Gastrocnemius medialis (tissue), 4 donors: ENCODE results near the gene GABRR2. TPM values are rescaled to one million over a fixed set of nuclear protein-coding genes. Genes with fewer than 3 reads are reported as not detected.

Experiments used
- ATAC-seq, 2 donors: fragments of 150-250 bp; one replicate each; pipeline ENCODE4 v1.9.1; 2016
- DNase-seq, 2 donors: peaks; one replicate each; pipeline ENCODE4 v3.0.0-alpha.2; 2019
- H3K27ac ChIP-seq, 4 donors: fragments of 200-600 bp; sonication (generic); 1 replicate in 1 of 4; 2 replicates in 3 of 4; pipeline ENCODE4 v1.5.1; 2016 to 2018; ENCODE audit warnings: mild to moderate bottlenecking in 2 of 4, moderate library complexity in 1 of 4
- H3K27me3 ChIP-seq, 3 donors: fragments of 200-600 bp; sonication (generic) in 2 of 3; 1 replicate in 1 of 3; 2 replicates in 2 of 3; pipeline versions ENCODE4 v1.5.1 to v1.6.0; 2016 to 2019; ENCODE audit warnings: mild to moderate bottlenecking in 1 of 3, moderate library complexity in 1 of 3
- H3K36me3 ChIP-seq, 2 donors: fragments of 200-600 bp; sonication (generic) in 1 of 2; one replicate each; pipeline ENCODE4 v1.5.1; 2017 to 2018
- H3K4me1 ChIP-seq, 2 donors: fragments of 200-600 bp; sonication (generic) in 1 of 2; one replicate each; pipeline ENCODE4 v1.5.1; 2016 to 2017; ENCODE audit warnings: mild to moderate bottlenecking in 2 of 2
- H3K4me3 ChIP-seq, 4 donors: fragments of 200-600 bp; sonication (generic) in 3 of 4; 1 replicate in 1 of 4; 2 replicates in 3 of 4; pipeline ENCODE4 v1.5.1; 2016 to 2019; ENCODE audit warnings: mild to moderate bottlenecking in 2 of 4
- H3K9me3 ChIP-seq, 3 donors: fragments of 200-600 bp; sonication (generic) in 2 of 3; 1 replicate in 1 of 3; 2 replicates in 2 of 3; pipeline ENCODE4 v1.5.1; 2016 to 2019
- POLR2A ChIP-seq, 2 donors: fragments of 450-650 bp; IDR thresholded peaks; one replicate each; pipeline ENCODE4 v1.6.1; 2017; ENCODE audit warnings: antibody characterized with exemption in 2 of 2, mild to moderate bottlenecking in 2 of 2, moderate library complexity in 2 of 2
- in situ Hi-C, 4 donors: fragments of 200-750 bp; cut with MboI; loops; one replicate each; pipeline versions ENCODE4 v1.15.0 to v1.8.0; 2017; ENCODE audit warnings: low sequenced_read_pairs in 4 of 4
- intact Hi-C: fragments of 100-400 bp; cut with DNase I; formaldehyde crosslinking; loops from one replicate; pipeline ENCODE4 v1.15.1; 2023; ENCODE audit warnings: low total_unique reads
- total RNA-seq, 4 donors: library from RNA; depleted of rRNA; stranded (reverse); fragments of >200 nt; gene quantifications; one replicate each; pipeline versions ENCODE4 v1.1.0 to v1.2.3, GENCODE V29; 2016
- TF ChIP-seq, protein P1 (sequence below), 5 experiments: fragments of 450-650 bp in 3 of 5; fragments of 200-600 bp in 2 of 5; sonication (generic) in 2 of 5; IDR thresholded peaks in 4 of 5; conservative IDR thresholded peaks in 1 of 5; 1 replicate in 4 of 5; 2 replicates in 1 of 5; pipeline ENCODE4 v1.5.1; 2016 to 2019; ENCODE audit warnings: antibody characterized with exemption in 5 of 5, mild to moderate bottlenecking in 3 of 5, moderate library complexity in 3 of 5

Gene GABRR2
- total RNA-seq, 4 donors from 2014 or later: 0.24 to 0.71 TPM; not detected in 2

DNA sequence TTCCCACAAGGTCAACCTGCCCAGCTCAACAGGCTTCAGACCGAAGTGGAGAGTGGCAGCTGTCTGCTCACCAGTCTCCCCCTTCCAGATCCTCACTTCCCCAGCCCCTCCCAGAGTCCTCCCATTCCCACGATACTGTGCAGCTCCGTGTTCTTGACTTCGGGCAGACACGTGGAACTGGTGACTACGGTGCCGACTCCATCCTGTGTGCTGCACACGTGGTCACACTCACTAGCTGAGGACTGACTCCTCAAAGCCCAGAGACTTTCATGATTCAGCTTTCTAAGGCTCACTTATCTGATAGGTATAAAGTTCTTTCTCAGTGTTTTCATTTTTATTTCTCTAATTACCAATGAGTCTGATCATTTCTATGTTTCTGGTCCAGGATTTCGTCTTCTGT is 32.4 kb downstream of the GABRR2 start:
- intact Hi-C loops (no loop called here), in situ Hi-C loops (no loop called here)
- Histone ChIP-seq H3K9me3 (no peaks in the 10 kb centered on the region), H3K4me1 (no peaks in the 10 kb centered on the region), H3K27me3 (no peaks in the 10 kb centered on the region), H3K27ac (no peak overlapping the region), H3K36me3 (no peaks in the 10 kb centered on the region), H3K4me3 (no peak overlapping the region)
- DNase-seq: no peak
- no peak for TF ChIP-seq POLR2A (IDR thresholded peaks at IDR 0.05)
- TF ChIP-seq, protein P1, sequence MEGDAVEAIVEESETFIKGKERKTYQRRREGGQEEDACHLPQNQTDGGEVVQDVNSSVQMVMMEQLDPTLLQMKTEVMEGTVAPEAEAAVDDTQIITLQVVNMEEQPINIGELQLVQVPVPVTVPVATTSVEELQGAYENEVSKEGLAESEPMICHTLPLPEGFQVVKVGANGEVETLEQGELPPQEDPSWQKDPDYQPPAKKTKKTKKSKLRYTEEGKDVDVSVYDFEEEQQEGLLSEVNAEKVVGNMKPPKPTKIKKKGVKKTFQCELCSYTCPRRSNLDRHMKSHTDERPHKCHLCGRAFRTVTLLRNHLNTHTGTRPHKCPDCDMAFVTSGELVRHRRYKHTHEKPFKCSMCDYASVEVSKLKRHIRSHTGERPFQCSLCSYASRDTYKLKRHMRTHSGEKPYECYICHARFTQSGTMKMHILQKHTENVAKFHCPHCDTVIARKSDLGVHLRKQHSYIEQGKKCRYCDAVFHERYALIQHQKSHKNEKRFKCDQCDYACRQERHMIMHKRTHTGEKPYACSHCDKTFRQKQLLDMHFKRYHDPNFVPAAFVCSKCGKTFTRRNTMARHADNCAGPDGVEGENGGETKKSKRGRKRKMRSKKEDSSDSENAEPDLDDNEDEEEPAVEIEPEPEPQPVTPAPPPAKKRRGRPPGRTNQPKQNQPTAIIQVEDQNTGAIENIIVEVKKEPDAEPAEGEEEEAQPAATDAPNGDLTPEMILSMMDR (IDR thresholded peaks at IDR 0.05 in 4 of 5, conservative IDR thresholded peaks at IDR 0.05 in 1 of 5): no peak
- ATAC-seq: no peak

DNA sequence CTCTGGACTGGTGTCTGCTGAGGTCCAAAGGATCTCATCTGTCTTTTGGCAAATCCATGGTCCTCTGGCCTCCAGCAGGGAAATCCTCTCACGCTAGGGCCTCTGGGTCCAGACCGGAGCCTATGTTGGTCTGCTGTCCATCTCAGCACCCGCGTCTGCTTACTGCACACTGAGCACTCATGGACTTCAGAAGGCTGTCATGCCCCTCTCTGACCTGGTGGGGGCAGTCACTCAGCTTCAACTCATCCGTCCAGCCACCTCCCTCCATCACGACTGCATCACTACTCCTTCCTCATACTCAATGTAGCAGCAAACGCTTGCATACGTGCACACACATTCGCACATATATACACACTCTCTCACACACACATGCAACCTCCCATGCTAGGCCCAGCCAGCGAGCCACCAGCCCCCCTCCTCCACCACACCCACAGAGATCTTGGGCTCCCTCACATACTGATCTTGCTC is 33.3 kb downstream of the GABRR2 start:
- intact Hi-C loops (no loop called here), in situ Hi-C loops (no loop called here)
- no peak for TF ChIP-seq POLR2A (IDR thresholded peaks at IDR 0.05)
- TF ChIP-seq, protein P1 (IDR thresholded peaks at IDR 0.05 in 4 of 5, conservative IDR thresholded peaks at IDR 0.05 in 1 of 5): no peak
- Histone ChIP-seq H3K4me1 (no peaks in the 10 kb centered on the region), H3K9me3 (no peaks in the 10 kb centered on the region), H3K36me3 (no peaks in the 10 kb centered on the region), H3K27ac (no peak overlapping the region), H3K27me3 (no peaks in the 10 kb centered on the region), H3K4me3 (no peak overlapping the region)
- ATAC-seq (no peak), DNase-seq (no peak)

DNA sequence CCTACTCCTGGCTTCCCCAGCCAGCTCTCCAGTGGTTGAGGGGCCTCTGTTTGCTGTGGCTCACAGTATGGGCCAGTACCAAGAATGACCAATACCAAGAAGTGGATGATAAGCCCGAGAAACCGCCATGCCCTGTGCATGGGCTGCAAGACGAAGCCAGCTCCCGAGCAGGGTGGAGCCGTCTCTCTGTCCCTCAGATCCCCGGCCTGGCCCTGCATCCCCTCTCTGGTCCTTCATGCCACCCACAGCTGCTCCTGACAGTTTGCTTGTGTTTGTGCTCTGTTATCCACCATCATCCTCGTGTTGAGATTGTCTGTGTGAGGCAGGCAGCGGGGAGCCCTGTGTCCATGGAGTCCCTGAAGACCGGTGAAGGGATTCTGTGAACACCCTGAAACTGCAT is 36.1 kb downstream of the GABRR2 start:
- Histone ChIP-seq H3K9me3 (no peaks in the 10 kb centered on the region), H3K4me3 (no peak overlapping the region), H3K27me3 (no peaks in the 10 kb centered on the region), H3K4me1 (no peaks in the 10 kb centered on the region), H3K36me3 (no peaks in the 10 kb centered on the region), H3K27ac (no peak overlapping the region)
- no peak for ATAC-seq
- no peak for DNase-seq
- intact Hi-C loops (no loop called here), in situ Hi-C loops (no loop called here)
- no peak for TF ChIP-seq POLR2A (IDR thresholded peaks at IDR 0.05)
- TF ChIP-seq, protein P1 (IDR thresholded peaks at IDR 0.05 in 4 of 5, conservative IDR thresholded peaks at IDR 0.05 in 1 of 5): no peak

DNA sequence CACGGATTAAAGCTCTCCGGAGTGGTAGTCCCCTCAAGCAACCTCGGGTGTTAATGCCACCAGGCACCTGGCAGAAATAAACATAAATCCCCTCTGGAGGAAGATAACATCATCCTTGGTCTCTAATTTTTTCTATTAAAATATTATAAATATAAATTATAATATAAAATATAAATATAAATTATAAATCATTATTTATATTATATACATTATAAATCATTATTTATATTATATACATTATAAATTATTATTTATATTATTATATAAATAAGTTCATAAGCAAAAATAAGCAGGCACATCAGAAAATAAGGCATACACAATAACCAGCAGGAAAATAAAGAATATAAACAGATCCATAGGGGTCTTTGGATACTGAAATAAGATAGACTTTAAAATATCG is 39.2 kb downstream of the GABRR2 start:
- TF ChIP-seq POLR2A (IDR thresholded peaks at IDR 0.05): no peak
- TF ChIP-seq, protein P1 (IDR thresholded peaks at IDR 0.05 in 4 of 5, conservative IDR thresholded peaks at IDR 0.05 in 1 of 5): no peak
- intact Hi-C loops: no loop called here
- Histone ChIP-seq H3K4me1 (no peaks in the 10 kb centered on the region), H3K4me3 (no peak overlapping the region), H3K27ac (no peak overlapping the region), H3K9me3 (no peaks in the 10 kb centered on the region), H3K27me3 (no peaks in the 10 kb centered on the region), H3K36me3 (no peaks in the 10 kb centered on the region)
- in situ Hi-C loops: no loop called here
- ATAC-seq: no peak
- DNase-seq: no peak

DNA sequence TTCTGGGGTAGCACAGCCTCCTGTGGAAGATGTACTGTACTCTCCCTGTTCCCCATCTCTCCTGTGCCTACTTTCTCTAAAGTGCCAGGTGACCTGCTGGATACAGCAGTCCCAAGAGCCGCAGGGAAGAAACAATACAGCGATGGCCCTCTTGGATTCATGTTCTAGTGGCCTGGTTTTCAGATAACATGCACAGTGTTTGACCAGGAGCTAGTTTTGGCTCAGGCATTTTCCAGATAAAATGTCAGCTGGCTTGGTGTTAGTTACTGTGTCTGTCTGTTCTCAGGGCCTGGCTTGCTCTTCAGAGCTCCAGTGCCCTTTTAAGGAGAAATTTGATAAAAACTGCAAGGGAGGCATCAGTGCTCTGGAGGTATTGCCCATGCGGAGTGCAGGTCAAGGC is 41.3 kb downstream of the GABRR2 start:
- Histone ChIP-seq H3K27me3 (no peaks in the 10 kb centered on the region), H3K4me3 (no peak overlapping the region), H3K9me3 (no peaks in the 10 kb centered on the region), H3K27ac (no peak overlapping the region), H3K4me1 (no peaks in the 10 kb centered on the region), H3K36me3 (no peaks in the 10 kb centered on the region)
- TF ChIP-seq, protein P1 (IDR thresholded peaks at IDR 0.05 in 4 of 5, conservative IDR thresholded peaks at IDR 0.05 in 1 of 5): no peak
- no peak for TF ChIP-seq POLR2A (IDR thresholded peaks at IDR 0.05)
- intact Hi-C loops (no loop called here), in situ Hi-C loops (no loop called here)
- ATAC-seq: no peak
- no peak for DNase-seq
